ENCODE measurements around the gene SLC39A2.

GRCh38 chr14:21025371-21026273 lies 26.5 kb downstream of the SLC39A2 start:
- TF ChIP-seq POLR2AphosphoS5 (IDR thresholded peaks at IDR 0.05; ENCODE audit: insufficient read depth, low read depth, low read length) (no peak), MYC (IDR thresholded peaks at IDR 0.05; ENCODE audit: low read depth, low read length) (no peak), CTCF (IDR thresholded peaks at IDR 0.05; ENCODE audit: extremely low read depth in 1 of 2, insufficient read depth in 1 of 2, low read depth in 1 of 2, low read length in 2 of 2) (no peak), EZH2 (IDR thresholded peaks at IDR 0.05; ENCODE audit: borderline replicate concordance, low read depth, low read length, severe bottlenecking) (peak; percentile 90), POLR2A (IDR thresholded peaks at IDR 0.05; ENCODE audit: low read depth, low read length) (no peak), MAX (IDR thresholded peaks at IDR 0.05; ENCODE audit: insufficient read depth, insufficient read length) (no peak), FOS (IDR thresholded peaks at IDR 0.05; ENCODE audit: borderline replicate concordance, insufficient read depth, low read length) (no peak), GATA2 (IDR thresholded peaks at IDR 0.05; ENCODE audit: insufficient read depth, insufficient read length, low read depth, low read length) (no peak)
